Lower leg skin (tissue), 4 donors: Measurements from ENCODE around the gene ACAA1. TPM values are rescaled to one million over a fixed set of nuclear protein-coding genes. Genes with fewer than 3 reads are reported as not detected.
A peak's percentile ranks its signal among the peaks of the same experiment; 100 is the strongest.

Source experiments
- DNase-seq, 2 donors: peaks; one replicate each; pipeline ENCODE4 v3.0.0-alpha.2; 2019; ENCODE audit warnings: low spot score in 2 of 2
- H3K4me3 ChIP-seq: fragments of 200-600 bp; sonication (generic); 2 replicates; pipeline ENCODE4 v1.5.1; 2017; ENCODE audit warnings: mild to moderate bottlenecking, low read depth; ENCODE audit not compliant: poor library complexity, severe bottlenecking
- CTCF ChIP-seq, 3 donors: fragments of 450-650 bp; IDR thresholded peaks; one replicate each; pipeline ENCODE4 v1.5.1; 2016; ENCODE audit warnings: antibody characterized with exemption in 3 of 3, mild to moderate bottlenecking in 3 of 3, moderate library complexity in 2 of 3
- POLR2A ChIP-seq, 2 donors: fragments of 450-650 bp; IDR thresholded peaks; one replicate each; pipeline ENCODE4 v1.6.1; 2016 to 2017; ENCODE audit warnings: antibody characterized with exemption in 2 of 2, mild to moderate bottlenecking in 1 of 2, moderate library complexity in 1 of 2
- WGBS, 2 donors: methylation state at CpG; one replicate each; pipeline ENCODE4 v1.1.5; 2018; 5-methylcytosine and 5-hydroxymethylcytosine counted together
- intact Hi-C: fragments of 100-400 bp; cut with DNase I; formaldehyde crosslinking; loops from one replicate; pipeline ENCODE4 v1.15.0; 2023; ENCODE audit warnings: low total_unique reads
- total RNA-seq, 4 donors: library from RNA; depleted of rRNA; stranded (reverse); fragments of >200 nt; gene quantifications; one replicate each; pipeline ENCODE4 v1.1.0, GENCODE V29; 2016

ACAA1 gene
- total RNA-seq, 4 donors from 2014 or later: 28.1 to 50.1 (median 40.2) TPM

- peak in 1 of 2 donors; percentile 77 for DNase-seq
- intact Hi-C loops: loop anchor here (5.0 kb wide), 1 partner anchor 346 kb away; no protein-coding TSS in a partner anchor
- H3K4me3 ChIP-seq: no peak overlapping the region
- TF ChIP-seq CTCF (IDR thresholded peaks at IDR 0.05) (no peak), POLR2A (IDR thresholded peaks at IDR 0.05) (no peak)
- 90% methylated on average over 11 of the region's 11 CpGs for WGBS, 2 donors
These were observed 16.1 kb downstream of the ACAA1 start for GRCh38 chr3:38120693-38121450.

- H3K4me3 ChIP-seq: no peak overlapping the region
- DNase-seq: peak in 1 of 2 donors; percentile 70
- intact Hi-C loops: loop anchor here (2.0 to 10.0 kb wide), 3 partner anchors 47 to 347 kb away; no protein-coding TSS in a partner anchor
- no peak for TF ChIP-seq POLR2A (IDR thresholded peaks at IDR 0.05)
- no peak for TF ChIP-seq CTCF (IDR thresholded peaks at IDR 0.05)
- 83 to 96% methylated on average over 7 of the region's 7 CpGs for WGBS, 2 donors
These were observed 16.9 kb downstream of the ACAA1 start for GRCh38 chr3:38119821-38120692.

- intact Hi-C loops: loop anchor here (2.0 to 10.0 kb wide), 2 partner anchors 48 to 114 kb away; no protein-coding TSS in a partner anchor
- WGBS, 2 donors: 93 to 100% methylated on average over 1 of the region's 1 CpG
- DNase-seq: peak in 1 of 2 donors; percentile 69
- TF ChIP-seq CTCF (IDR thresholded peaks at IDR 0.05) (no peak), POLR2A (IDR thresholded peaks at IDR 0.05) (no peak)
- no peak overlapping the region for H3K4me3 ChIP-seq
These were observed 17.7 kb downstream of the ACAA1 start for GRCh38 chr3:38119248-38119544.

GRCh38 chr3:38118421-38119247, 18.3 kb downstream of the ACAA1 start:
- DNase-seq: peak in 1 of 2 donors; percentile 61
- TF ChIP-seq CTCF (IDR thresholded peaks at IDR 0.05): no peak
- no peak for TF ChIP-seq POLR2A (IDR thresholded peaks at IDR 0.05)
- intact Hi-C loops: loop anchor here (2.0 to 10.0 kb wide), 2 partner anchors 48 to 114 kb away; no protein-coding TSS in a partner anchor
- 86 to 89% methylated on average over 13 of the region's 13 CpGs for WGBS, 2 donors
- H3K4me3 ChIP-seq: no peak overlapping the region

- intact Hi-C loops: loop anchor here (2.0 to 10.0 kb wide), 2 partner anchors 49 to 113 kb away; no protein-coding TSS in a partner anchor
- peak; percentile 58 to 92 for DNase-seq
- WGBS, 2 donors: 49 to 59% methylated on average over 10 of the region's 11 CpGs
- no peak overlapping the region for H3K4me3 ChIP-seq
- TF ChIP-seq CTCF (IDR thresholded peaks at IDR 0.05) (peak in 1 of 3 donors; percentile 58), POLR2A (IDR thresholded peaks at IDR 0.05) (no peak)
These were observed 19.0 kb downstream of the ACAA1 start for GRCh38 chr3:38117748-38118420.
